ENCODE results near the gene EID2.
A peak's percentile ranks its signal among the peaks of the same experiment; 100 is the strongest.

Gene EID2, protein sequence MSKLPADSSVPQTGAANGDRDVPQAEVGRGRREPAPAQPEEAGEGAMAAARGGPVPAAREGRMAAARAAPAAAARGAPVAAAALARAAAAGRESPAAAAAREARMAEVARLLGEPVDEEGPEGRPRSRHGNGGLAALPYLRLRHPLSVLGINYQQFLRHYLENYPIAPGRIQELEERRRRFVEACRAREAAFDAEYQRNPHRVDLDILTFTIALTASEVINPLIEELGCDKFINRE

DNA sequence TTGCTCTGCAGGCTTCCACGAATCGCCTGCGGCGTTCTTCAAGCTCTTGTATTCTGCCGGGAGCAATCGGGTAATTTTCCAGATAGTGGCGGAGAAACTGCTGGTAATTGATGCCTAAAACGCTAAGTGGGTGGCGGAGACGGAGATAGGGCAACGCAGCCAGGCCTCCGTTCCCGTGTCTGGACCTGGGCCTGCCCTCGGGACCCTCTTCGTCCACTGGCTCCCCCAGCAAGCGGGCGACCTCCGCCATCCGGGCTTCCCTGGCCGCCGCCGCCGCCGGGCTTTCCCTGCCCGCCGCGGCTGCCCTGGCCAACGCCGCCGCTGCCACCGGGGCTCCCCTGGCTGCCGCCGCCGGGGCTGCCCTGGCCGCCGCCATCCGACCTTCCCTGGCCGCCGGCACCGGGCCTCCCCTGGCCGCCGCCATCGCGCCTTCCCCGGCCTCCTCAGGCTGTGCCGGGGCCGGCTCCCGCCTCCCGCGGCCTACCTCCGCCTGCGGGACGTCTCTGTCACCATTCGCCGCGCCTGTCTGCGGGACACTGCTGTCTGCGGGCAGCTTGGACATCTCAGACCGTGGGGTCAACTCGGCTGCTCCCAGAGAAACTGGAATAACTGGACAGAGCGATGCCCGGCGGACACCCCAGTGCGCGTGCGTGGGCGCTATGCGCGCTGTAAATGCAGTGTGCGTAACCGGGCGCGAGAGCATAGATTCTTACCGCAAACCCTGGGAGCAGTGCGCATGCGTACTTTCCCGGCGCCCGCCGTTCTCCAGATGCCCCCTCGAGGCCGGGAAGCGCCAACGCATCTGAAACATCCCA lies at the start of gene EID2:
Gene EID2, minus strand, starts transcription at position 644 of the 815 bp plus-strand sequence. Its CDS starts 82 bp downstream, at position 562.
- H3K27ac ChIP-seq (ENCODE audit: low read length), result peak within 1 kb of the TSS; percentile 76
- H3K9ac ChIP-seq (ENCODE audit: low read length in 2 of 2), result peak within 1 kb of the TSS; percentile 61 to 91
- peaks cover 0 to 2% of the 10 kb centered on the region in 2 donors for H3K27me3 ChIP-seq (ENCODE audit: control insufficient read depth in 1 of 2, insufficient read depth in 2 of 2, low read length in 2 of 2)
- no peaks in the 10 kb centered on the region for H3K36me3 ChIP-seq (ENCODE audit: control insufficient read depth in 2 of 2, insufficient read depth in 2 of 2, low read length in 2 of 2)
- H3K9me3 ChIP-seq (ENCODE audit: control insufficient read depth in 2 of 2, low read length in 2 of 2), result no peaks in the 10 kb centered on the region
- H3K4me1 ChIP-seq (ENCODE audit: control insufficient read depth, insufficient read depth, low read length), result peaks cover 7% of the 10 kb centered on the region
- H3K4me3 ChIP-seq (ENCODE audit: low read length in 2 of 2), result peak within 1 kb of the TSS; percentile 58 to 94

DNA sequence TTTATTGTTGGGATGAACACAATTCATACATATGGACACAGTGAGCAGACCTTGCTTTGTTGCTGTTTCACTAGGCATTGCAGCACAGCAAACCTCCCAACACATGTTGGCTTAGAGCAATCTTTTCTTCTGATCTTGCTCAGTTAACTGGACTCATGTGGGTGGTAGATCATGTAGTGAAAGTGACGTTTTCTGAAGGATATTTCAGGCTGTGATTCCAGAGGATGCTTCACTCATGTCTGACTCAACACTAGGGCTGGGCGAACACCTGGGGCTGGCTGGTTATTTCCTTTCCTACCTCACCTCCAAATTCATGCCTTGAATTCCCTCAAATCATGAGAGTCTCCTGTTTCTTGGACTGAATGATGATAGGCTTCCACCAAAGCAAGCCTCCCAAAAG lies 48.1 kb upstream of the EID2 start:
- Histone ChIP-seq H3K27me3 (ENCODE audit: control insufficient read depth in 1 of 2, insufficient read depth in 2 of 2, low read length in 2 of 2) (peaks cover 3 to 5% of the 10 kb centered on the region in 2 donors), H3K9me3 (ENCODE audit: control insufficient read depth in 2 of 2, low read length in 2 of 2) (no peaks in the 10 kb centered on the region), H3K27ac (ENCODE audit: low read length) (no peak overlapping the region), H3K4me1 (ENCODE audit: control insufficient read depth, insufficient read depth, low read length) (no peaks in the 10 kb centered on the region), H3K4me3 (ENCODE audit: low read length in 2 of 2) (no peak overlapping the region), H3K9ac (ENCODE audit: low read length in 2 of 2) (no peak overlapping the region), H3K36me3 (ENCODE audit: control insufficient read depth in 2 of 2, insufficient read depth in 2 of 2, low read length in 2 of 2) (no peaks in the 10 kb centered on the region)

DNA sequence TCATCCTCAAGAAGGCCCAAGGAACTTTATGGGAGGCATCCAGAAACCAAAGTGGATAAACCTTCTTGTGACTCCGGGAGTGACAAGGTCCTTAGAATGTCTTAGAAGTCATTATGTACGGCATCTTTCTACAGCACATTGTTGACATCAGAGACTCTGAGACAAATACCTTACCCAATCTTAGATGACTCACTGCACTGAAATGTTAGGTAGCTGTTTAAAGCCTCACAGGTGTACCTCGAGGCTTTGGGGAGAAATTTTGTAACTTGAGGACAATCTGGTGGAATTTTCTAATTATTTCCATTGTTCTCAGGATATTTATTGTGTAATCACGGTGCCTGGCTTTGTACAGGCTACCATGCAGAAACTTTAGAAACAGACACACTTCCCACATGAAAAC lies 47.5 kb upstream of the EID2 start:
- Histone ChIP-seq H3K4me1 (ENCODE audit: control insufficient read depth, insufficient read depth, low read length) (no peaks in the 10 kb centered on the region), H3K4me3 (ENCODE audit: low read length in 2 of 2) (no peak overlapping the region), H3K9me3 (ENCODE audit: control insufficient read depth in 2 of 2, low read length in 2 of 2) (no peaks in the 10 kb centered on the region), H3K27me3 (ENCODE audit: control insufficient read depth in 1 of 2, insufficient read depth in 2 of 2, low read length in 2 of 2) (peaks cover 3 to 7% of the 10 kb centered on the region in 2 donors), H3K36me3 (ENCODE audit: control insufficient read depth in 2 of 2, insufficient read depth in 2 of 2, low read length in 2 of 2) (no peaks in the 10 kb centered on the region), H3K9ac (ENCODE audit: low read length in 2 of 2) (no peak overlapping the region), H3K27ac (ENCODE audit: low read length) (no peak overlapping the region)

DNA sequence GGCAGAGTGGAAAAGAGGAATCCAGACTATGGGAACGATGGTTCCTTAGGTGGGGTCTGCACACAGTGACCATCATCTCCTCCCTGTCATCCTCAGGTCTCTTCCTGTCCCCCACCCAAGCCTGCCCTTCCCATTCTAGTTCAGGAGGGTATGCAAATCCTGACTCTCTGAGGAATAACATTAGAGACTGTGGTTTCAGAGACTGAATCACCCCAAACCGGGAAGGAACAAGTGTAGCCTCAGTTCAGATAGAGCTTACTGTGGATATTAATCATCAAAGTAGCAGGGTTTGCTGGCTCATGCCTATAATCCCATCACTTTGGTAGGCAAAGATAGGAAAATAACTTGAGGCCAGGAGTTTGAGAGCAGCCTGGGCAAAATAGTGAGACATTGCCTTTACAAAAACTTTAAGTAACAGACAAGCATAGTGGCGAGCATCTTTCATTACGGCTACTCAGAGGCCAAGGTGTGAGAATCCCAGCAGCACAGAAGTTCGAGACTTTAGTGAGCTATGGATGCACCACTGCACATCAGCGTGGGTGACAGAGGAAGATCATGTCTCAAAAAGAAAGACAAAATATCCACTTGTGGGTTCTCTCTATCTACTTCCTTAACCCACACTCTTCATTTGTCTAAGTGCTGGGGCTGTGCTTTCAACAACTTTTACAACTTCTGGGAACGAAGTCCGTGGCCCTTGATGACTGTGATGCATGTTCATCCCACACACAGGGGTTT lies 43.1 kb upstream of the EID2 start:
- Histone ChIP-seq H3K27ac (ENCODE audit: low read length) (no peak overlapping the region), H3K4me1 (ENCODE audit: control insufficient read depth, insufficient read depth, low read length) (no peaks in the 10 kb centered on the region), H3K9me3 (ENCODE audit: control insufficient read depth in 2 of 2, low read length in 2 of 2) (peaks cover 0 to 3% of the 10 kb centered on the region in 2 donors), H3K9ac (ENCODE audit: low read length in 2 of 2) (no peak overlapping the region), H3K4me3 (ENCODE audit: low read length in 2 of 2) (no peak overlapping the region), H3K36me3 (ENCODE audit: control insufficient read depth in 2 of 2, insufficient read depth in 2 of 2, low read length in 2 of 2) (no peaks in the 10 kb centered on the region), H3K27me3 (ENCODE audit: control insufficient read depth in 1 of 2, insufficient read depth in 2 of 2, low read length in 2 of 2) (peaks cover 5 to 8% of the 10 kb centered on the region in 2 donors)

DNA sequence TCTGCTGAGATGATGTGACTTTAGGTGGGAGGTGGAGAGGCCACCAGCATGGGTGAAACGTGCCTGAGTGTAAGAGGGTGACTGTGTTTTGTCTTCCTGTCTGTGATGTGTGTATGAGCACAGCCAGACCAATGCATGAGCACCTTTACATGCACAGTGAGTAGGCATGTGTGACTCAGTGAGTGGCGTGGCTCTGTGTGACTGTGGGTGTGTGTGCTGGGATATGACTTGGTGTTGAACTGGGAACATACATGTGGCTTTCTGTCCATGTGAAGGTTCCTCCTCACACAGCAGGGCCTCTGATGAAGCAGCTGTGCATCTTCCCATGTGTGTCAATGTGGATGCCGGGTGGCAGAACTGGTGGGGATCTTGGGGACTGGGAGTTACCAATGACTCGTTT lies 42.5 kb upstream of the EID2 start:
- no peak overlapping the region for H3K27ac ChIP-seq (ENCODE audit: low read length)
- H3K4me1 ChIP-seq (ENCODE audit: control insufficient read depth, insufficient read depth, low read length), result no peaks in the 10 kb centered on the region
- H3K27me3 ChIP-seq (ENCODE audit: control insufficient read depth in 1 of 2, insufficient read depth in 2 of 2, low read length in 2 of 2), result peaks cover 3 to 8% of the 10 kb centered on the region in 2 donors
- peaks cover 0 to 3% of the 10 kb centered on the region in 2 donors for H3K9me3 ChIP-seq (ENCODE audit: control insufficient read depth in 2 of 2, low read length in 2 of 2)
- H3K9ac ChIP-seq (ENCODE audit: low read length in 2 of 2), result no peak overlapping the region
- H3K4me3 ChIP-seq (ENCODE audit: low read length in 2 of 2), result no peak overlapping the region
- H3K36me3 ChIP-seq (ENCODE audit: control insufficient read depth in 2 of 2, insufficient read depth in 2 of 2, low read length in 2 of 2), result no peaks in the 10 kb centered on the region

DNA sequence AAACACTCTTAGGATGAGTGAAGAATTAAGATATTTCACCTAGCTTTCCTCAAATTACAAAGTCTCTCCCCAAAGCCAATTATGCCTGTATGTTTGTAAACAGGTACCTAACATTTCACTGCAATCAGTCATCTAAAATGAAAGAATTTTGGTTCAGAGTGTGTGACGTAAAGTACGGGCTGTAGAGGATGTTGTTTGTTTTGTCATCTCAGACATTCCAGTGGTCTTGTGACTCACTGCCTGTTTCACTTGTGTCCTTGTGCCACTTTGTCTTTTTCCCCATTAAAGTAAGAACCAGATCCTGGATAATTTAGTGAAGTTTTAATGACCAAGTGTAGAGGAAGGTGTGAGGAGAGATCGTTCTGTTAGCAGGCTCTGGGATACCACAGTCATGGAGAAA lies 28.6 kb upstream of the EID2 start:
- Histone ChIP-seq H3K4me1 (ENCODE audit: control insufficient read depth, insufficient read depth, low read length) (no peaks in the 10 kb centered on the region), H3K9me3 (ENCODE audit: control insufficient read depth in 2 of 2, low read length in 2 of 2) (no peaks in the 10 kb centered on the region), H3K9ac (ENCODE audit: low read length in 2 of 2) (no peak overlapping the region), H3K27ac (ENCODE audit: low read length) (no peak overlapping the region), H3K27me3 (ENCODE audit: control insufficient read depth in 1 of 2, insufficient read depth in 2 of 2, low read length in 2 of 2) (peaks cover 0 to 4% of the 10 kb centered on the region in 2 donors), H3K36me3 (ENCODE audit: control insufficient read depth in 2 of 2, insufficient read depth in 2 of 2, low read length in 2 of 2) (no peaks in the 10 kb centered on the region), H3K4me3 (ENCODE audit: low read length in 2 of 2) (no peak overlapping the region)

DNA sequence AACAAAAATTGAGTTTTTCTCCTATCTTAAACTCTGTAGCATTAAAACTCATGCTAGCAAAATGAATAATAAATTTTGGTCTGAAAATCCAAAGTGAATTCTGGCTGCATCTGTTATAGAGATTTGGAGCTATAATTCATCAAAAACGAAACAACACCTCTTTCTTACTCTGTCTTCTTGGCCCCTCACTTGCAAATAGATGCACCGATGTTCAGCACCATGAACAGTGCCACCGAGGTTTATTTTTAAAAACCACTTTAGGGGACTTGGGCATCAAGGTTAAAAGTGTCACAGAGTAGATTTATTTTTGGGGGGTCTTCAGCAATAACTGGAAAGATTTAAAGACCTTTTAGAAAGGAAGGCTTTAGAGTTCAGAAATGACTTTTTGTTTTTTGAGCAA lies 26.1 kb upstream of the EID2 start:
- Histone ChIP-seq H3K9me3 (ENCODE audit: control insufficient read depth in 2 of 2, low read length in 2 of 2) (no peaks in the 10 kb centered on the region), H3K36me3 (ENCODE audit: control insufficient read depth in 2 of 2, insufficient read depth in 2 of 2, low read length in 2 of 2) (no peaks in the 10 kb centered on the region), H3K9ac (ENCODE audit: low read length in 2 of 2) (no peak overlapping the region), H3K4me3 (ENCODE audit: low read length in 2 of 2) (no peak overlapping the region), H3K4me1 (ENCODE audit: control insufficient read depth, insufficient read depth, low read length) (no peaks in the 10 kb centered on the region), H3K27me3 (ENCODE audit: control insufficient read depth in 1 of 2, insufficient read depth in 2 of 2, low read length in 2 of 2) (peaks cover 0 to 9% of the 10 kb centered on the region in 2 donors), H3K27ac (ENCODE audit: low read length) (no peak overlapping the region)

DNA sequence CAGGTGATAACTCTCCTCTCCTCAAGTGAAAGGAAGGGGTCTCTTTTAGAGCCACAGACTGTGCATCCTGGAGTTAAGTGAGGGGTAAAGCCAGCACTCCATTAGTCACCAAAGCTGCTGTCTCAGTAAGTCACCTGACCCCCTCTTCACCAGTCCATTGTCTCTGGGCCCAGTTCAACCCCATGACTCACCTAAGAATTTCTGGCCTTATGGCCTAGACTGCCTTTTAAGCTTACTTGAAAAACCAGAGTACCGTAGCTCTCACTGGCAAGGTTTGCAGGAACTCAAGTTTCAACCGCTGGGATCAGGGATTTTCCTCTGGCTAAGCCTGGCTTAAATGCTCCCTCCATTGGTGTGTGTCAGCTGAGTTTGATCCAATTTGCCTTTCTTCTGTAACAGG lies 23.4 kb upstream of the EID2 start:
- Histone ChIP-seq H3K9ac (ENCODE audit: low read length in 2 of 2) (no peak overlapping the region), H3K4me1 (ENCODE audit: control insufficient read depth, insufficient read depth, low read length) (no peaks in the 10 kb centered on the region), H3K36me3 (ENCODE audit: control insufficient read depth in 2 of 2, insufficient read depth in 2 of 2, low read length in 2 of 2) (no peaks in the 10 kb centered on the region), H3K9me3 (ENCODE audit: control insufficient read depth in 2 of 2, low read length in 2 of 2) (no peaks in the 10 kb centered on the region), H3K27ac (ENCODE audit: low read length) (no peak overlapping the region), H3K27me3 (ENCODE audit: control insufficient read depth in 1 of 2, insufficient read depth in 2 of 2, low read length in 2 of 2) (peaks cover 0 to 9% of the 10 kb centered on the region in 2 donors), H3K4me3 (ENCODE audit: low read length in 2 of 2) (no peak overlapping the region)

DNA sequence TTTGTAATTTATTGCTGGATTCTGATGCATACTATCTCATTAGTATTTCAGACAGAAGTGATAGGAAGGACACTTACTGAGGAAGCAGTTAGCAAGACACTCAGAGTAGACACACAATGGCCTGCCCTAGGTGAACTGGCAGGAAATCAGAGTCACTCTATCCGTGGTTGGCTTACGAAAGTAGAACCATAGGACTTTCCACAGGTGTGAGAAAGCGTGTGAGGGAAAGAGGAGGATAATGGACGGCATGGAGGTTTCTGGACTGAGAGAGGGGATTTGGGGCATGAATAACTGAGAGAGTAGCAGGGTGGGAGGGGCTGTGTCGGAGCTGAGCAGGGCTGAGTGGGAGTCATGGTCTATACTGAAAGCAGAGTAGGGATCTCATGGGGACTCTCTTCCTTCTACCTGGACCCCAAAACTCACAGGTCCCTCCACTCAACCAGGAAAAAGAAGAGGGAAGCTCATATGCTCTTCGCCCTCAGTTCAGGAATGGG lies 18.7 kb upstream of the EID2 start:
- Histone ChIP-seq H3K27me3 (ENCODE audit: control insufficient read depth in 1 of 2, insufficient read depth in 2 of 2, low read length in 2 of 2) (peaks cover 0 to 5% of the 10 kb centered on the region in 2 donors), H3K4me1 (ENCODE audit: control insufficient read depth, insufficient read depth, low read length) (no peaks in the 10 kb centered on the region), H3K9me3 (ENCODE audit: control insufficient read depth in 2 of 2, low read length in 2 of 2) (no peaks in the 10 kb centered on the region), H3K27ac (ENCODE audit: low read length) (no peak overlapping the region), H3K36me3 (ENCODE audit: control insufficient read depth in 2 of 2, insufficient read depth in 2 of 2, low read length in 2 of 2) (no peaks in the 10 kb centered on the region), H3K9ac (ENCODE audit: low read length in 2 of 2) (no peak overlapping the region), H3K4me3 (ENCODE audit: low read length in 2 of 2) (no peak overlapping the region)

DNA sequence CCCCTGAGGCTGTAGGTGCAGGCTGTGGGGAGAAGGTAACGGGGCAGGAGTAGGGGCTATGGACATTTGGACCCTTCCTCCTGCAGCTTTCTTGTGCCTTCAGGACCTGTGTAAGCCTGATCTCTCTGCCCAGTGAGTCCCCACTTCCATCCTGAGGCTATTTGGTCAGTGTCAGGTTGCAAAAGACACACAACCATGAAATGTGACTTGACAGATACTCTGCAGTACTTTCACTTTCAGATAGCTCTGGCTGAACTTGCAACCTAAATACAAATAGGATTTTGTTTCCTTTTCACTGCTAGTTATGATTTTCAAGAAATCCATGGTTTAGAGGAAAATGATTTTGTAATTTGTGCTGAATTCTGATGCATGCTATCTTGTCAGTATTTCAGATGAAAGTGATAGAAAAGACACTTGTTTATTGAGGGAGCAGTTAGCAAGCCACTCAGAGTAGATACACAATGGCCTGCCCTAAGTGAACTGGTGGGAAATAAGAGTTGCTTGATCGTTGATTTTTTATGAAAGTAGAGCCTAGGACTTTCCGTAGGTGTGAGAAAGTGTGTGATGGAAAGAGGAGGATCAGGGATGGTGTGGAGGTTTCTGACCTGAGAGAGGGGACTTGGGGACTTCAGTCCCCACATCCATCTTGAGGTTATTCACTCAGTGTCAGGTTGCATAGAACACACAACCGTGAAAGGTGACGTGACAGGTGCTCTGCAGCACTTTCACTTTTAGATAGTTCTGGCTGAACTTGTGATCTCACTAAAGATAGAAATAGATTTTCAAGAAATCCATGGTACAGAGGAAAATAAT lies 18.1 kb upstream of the EID2 start:
- H3K9ac ChIP-seq (ENCODE audit: low read length in 2 of 2), result no peak overlapping the region

More for the DNA sequence above, 18.1 kb upstream of the EID2 start:
- H3K9me3 ChIP-seq (ENCODE audit: control insufficient read depth in 2 of 2, low read length in 2 of 2), result no peaks in the 10 kb centered on the region
- no peak overlapping the region for H3K27ac ChIP-seq (ENCODE audit: low read length)
- no peaks in the 10 kb centered on the region for H3K36me3 ChIP-seq (ENCODE audit: control insufficient read depth in 2 of 2, insufficient read depth in 2 of 2, low read length in 2 of 2)
- peaks cover 0 to 2% of the 10 kb centered on the region in 2 donors for H3K27me3 ChIP-seq (ENCODE audit: control insufficient read depth in 1 of 2, insufficient read depth in 2 of 2, low read length in 2 of 2)
- H3K4me1 ChIP-seq (ENCODE audit: control insufficient read depth, insufficient read depth, low read length), result no peaks in the 10 kb centered on the region
- peak overlapping the region in 1 of 2 donors; percentile 36 for H3K4me3 ChIP-seq (ENCODE audit: low read length in 2 of 2)

Measured in stomach smooth muscle (tissue), 2 donors.